NB4 (cell line): ENCODE results near the gene TRIM58.

Experiments used
- DNase-seq: peaks from one replicate; pipeline ENCODE4 v3.0.0; 2010; ENCODE audit warnings: low read depth
- H3K4me3 ChIP-seq: one replicate; pipeline ENCODE4 v1.5.1; 2011; ENCODE audit warnings: mild to moderate bottlenecking, low read depth, low read length, moderate library complexity
- MAX ChIP-seq: IDR thresholded peaks from 2 replicates; pipeline ENCODE4 v1.6.1; 2011; ENCODE audit warnings: low read depth, low read length
- MYC ChIP-seq: IDR thresholded peaks from 2 replicates; pipeline ENCODE4 v1.6.1; 2011; ENCODE audit warnings: low read depth, low read length
- POLR2A ChIP-seq: IDR thresholded peaks from 2 replicates; pipeline ENCODE4 v1.6.1; 2011; ENCODE audit warnings: mild to moderate bottlenecking; ENCODE audit not compliant: insufficient read length; ENCODE audit errors: extremely low read depth
- TF ChIP-seq, protein P1 (sequence below): IDR thresholded peaks from one replicate; pipeline ENCODE4 v1.5.1; 2012; ENCODE audit warnings: low read depth, low read length

TRIM58 gene

DNA sequence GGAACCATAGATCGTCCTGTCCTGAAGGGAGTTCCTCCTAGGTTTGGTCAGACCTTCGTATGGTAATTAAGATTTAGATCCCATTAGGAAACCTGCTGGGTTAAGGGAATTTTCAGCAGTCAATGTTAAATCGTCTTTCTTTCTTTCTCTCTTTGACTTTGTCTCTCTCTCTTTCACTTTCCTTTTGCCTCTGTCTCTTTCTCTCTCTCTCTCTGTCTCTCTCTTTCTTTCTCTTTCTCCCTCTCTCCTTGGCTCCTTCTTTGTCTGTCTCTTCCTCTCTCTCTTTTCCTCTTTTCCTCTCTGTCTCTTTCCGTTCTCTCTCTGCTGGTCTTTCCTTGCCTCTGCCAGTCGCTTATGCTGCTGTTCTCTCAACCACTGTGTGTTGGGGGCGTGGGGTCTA lies 47.1 kb downstream of the TRIM58 start:
- DNase-seq = no peak
- H3K4me3 ChIP-seq = no peak overlapping the region
- TF ChIP-seq MAX = no peak
- no peak for TF ChIP-seq POLR2A

- no peak overlapping the region for H3K4me3 ChIP-seq
- DNase-seq = no peak
- TF ChIP-seq MYC (no peak), POLR2A (no peak), MAX (no peak)
- TF ChIP-seq, protein P1, sequence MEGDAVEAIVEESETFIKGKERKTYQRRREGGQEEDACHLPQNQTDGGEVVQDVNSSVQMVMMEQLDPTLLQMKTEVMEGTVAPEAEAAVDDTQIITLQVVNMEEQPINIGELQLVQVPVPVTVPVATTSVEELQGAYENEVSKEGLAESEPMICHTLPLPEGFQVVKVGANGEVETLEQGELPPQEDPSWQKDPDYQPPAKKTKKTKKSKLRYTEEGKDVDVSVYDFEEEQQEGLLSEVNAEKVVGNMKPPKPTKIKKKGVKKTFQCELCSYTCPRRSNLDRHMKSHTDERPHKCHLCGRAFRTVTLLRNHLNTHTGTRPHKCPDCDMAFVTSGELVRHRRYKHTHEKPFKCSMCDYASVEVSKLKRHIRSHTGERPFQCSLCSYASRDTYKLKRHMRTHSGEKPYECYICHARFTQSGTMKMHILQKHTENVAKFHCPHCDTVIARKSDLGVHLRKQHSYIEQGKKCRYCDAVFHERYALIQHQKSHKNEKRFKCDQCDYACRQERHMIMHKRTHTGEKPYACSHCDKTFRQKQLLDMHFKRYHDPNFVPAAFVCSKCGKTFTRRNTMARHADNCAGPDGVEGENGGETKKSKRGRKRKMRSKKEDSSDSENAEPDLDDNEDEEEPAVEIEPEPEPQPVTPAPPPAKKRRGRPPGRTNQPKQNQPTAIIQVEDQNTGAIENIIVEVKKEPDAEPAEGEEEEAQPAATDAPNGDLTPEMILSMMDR = no peak
These were observed 48.2 kb downstream of the TRIM58 start for GRCh38 chr1:247905181-247905580.

- no peak for TF ChIP-seq MAX
- TF ChIP-seq POLR2A = no peak
- TF ChIP-seq, protein P1 = no peak
- no peak for TF ChIP-seq MYC
- no peak for DNase-seq
- H3K4me3 ChIP-seq = peak overlapping the region; percentile 62
These were observed 49.0 kb downstream of the TRIM58 start for GRCh38 chr1:247905910-247906503.

DNA sequence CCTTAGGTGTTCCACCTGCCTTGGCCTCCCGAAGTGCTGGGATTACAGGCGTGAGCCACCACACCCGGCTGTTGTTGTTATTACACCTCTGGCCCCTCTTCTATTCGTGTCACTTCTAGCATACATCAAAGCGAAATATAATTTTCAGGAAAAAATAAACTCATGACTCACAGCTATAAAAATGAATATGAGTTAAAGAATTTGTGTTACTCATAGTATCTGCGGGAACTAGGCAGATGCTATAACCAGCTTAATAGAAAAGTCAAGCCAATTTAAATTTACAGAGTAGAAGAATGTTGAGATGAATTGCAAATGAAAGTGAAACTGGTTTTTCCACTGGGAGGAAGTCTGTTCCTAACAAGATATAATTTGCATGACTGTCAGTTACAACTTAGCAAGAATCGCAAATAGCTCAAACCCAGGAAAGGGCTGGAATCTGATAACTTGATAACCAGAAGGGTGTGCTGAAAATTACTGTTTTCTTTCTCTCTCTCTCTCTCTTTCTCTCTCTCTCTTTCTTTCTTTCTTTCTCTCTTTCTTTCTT lies 49.6 kb downstream of the TRIM58 start:
- DNase-seq = peak; percentile 56
- H3K4me3 ChIP-seq = peak overlapping the region; percentile 62

DNA sequence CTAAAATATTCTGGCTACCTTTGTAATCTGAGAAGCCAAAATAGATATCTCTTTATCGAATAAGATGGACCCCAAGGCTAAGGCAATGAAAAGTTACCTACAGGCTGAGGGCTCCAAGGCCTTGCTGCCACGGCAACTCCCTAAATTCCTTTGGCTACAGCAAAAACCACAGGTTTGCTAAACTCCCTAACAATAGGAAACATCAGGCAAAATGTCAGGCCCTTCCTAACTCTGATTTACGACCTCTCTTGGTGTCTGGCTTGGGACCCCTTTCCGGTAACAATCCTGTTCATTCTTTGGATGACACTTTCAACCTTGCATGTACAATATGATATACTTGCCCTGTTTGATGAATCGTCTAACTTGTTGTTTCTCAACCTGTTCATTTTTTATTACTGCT lies 51.8 kb downstream of the TRIM58 start:
- H3K4me3 ChIP-seq = no peak overlapping the region
- DNase-seq = no peak
- TF ChIP-seq MAX (no peak), POLR2A (no peak), MYC (no peak)
- TF ChIP-seq, protein P1 = no peak

More for the DNA sequence above, 49.6 kb downstream of the TRIM58 start:
- TF ChIP-seq POLR2A = no peak
- no peak for TF ChIP-seq MAX
- TF ChIP-seq, protein P1 = no peak
- TF ChIP-seq MYC = no peak

DNA sequence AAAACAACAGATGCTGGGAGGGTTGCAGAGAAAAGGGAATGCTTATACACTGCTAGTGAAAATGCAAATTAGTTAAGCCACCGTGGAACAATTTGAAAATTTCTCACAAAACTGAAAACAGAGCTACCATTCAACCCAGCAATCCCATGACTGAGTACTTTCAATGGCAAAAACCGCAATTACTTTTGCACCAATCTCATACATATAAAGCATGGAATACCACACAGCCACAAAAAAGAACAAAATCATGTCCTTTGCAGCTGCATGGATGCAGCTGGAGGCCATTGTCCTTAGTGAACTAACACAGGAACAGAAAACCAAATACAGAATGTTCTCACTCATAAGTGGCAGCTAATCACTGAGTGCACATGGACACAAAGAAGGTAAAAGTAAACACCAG lies 56.8 kb downstream of the TRIM58 start:
- TF ChIP-seq, protein P1 = no peak
- TF ChIP-seq POLR2A (no peak), MAX (no peak)
- no peak for DNase-seq
- H3K4me3 ChIP-seq = no peak overlapping the region
